Measurements from ENCODE around the gene PTDSS2. TPM values are rescaled to one million over a fixed set of nuclear protein-coding genes. Genes with fewer than 3 reads are reported as not detected.
"Not testable (repeated sequence)": the region's sequence is repeated elsewhere in the genome, so short reads cannot be mapped to it uniquely, and the experiment has no call there.

PTDSS2 gene
- total RNA-seq, 2 donors from 2014 or later, result 26.8 to 32.5 TPM

- H3K27me3 ChIP-seq, result no peaks in the 10 kb centered on the region
- no peaks in the 10 kb centered on the region for H3K9me3 ChIP-seq
- DNase-seq (ENCODE audit: low spot score), result no peak
- no peak overlapping the region for H3K27ac ChIP-seq
- peaks cover 6% of the 10 kb centered on the region for H3K36me3 ChIP-seq
- H3K4me3 ChIP-seq, result no peak overlapping the region
- peaks cover 0 to 8% of the 10 kb centered on the region in 2 donors for H3K4me1 ChIP-seq
- no peak for TF ChIP-seq CTCF (IDR thresholded peaks at IDR 0.05)
Measured at GRCh38 chr11:514606-515005, 64.5 kb downstream of the PTDSS2 start.

GRCh38 chr11:515131-515530, 65.1 kb downstream of the PTDSS2 start:
- H3K9me3 ChIP-seq, result no peaks in the 10 kb centered on the region
- H3K4me3 ChIP-seq, result no peak overlapping the region
- DNase-seq (ENCODE audit: low spot score), result no peak
- H3K4me1 ChIP-seq, result peaks cover 0 to 8% of the 10 kb centered on the region in 2 donors
- no peak for TF ChIP-seq CTCF (IDR thresholded peaks at IDR 0.05)
- no peaks in the 10 kb centered on the region for H3K27me3 ChIP-seq
- H3K27ac ChIP-seq, result no peak overlapping the region
- peaks cover 1% of the 10 kb centered on the region for H3K36me3 ChIP-seq

GRCh38 chr11:516400-516799, 66.3 kb downstream of the PTDSS2 start:
- Histone ChIP-seq H3K4me3 (no peak overlapping the region), H3K4me1 (peaks cover 0 to 8% of the 10 kb centered on the region in 2 donors), H3K27me3 (no peaks in the 10 kb centered on the region), H3K27ac (no peak overlapping the region), H3K36me3 (no peaks in the 10 kb centered on the region), H3K9me3 (no peaks in the 10 kb centered on the region)
- no peak for TF ChIP-seq CTCF (IDR thresholded peaks at IDR 0.05)
- no peak for DNase-seq (ENCODE audit: low spot score)

GRCh38 chr11:516918-517685, 67.0 kb downstream of the PTDSS2 start:
- not testable (repeated sequence) for H3K36me3 ChIP-seq; DNase-seq (ENCODE audit: low spot score); H3K9me3 ChIP-seq; H3K27me3 ChIP-seq; H3K4me1 ChIP-seq; H3K4me3 ChIP-seq; H3K27ac ChIP-seq

GRCh38 chr11:518463-519202, 68.6 kb downstream of the PTDSS2 start:
- peak; percentile 96 for DNase-seq (ENCODE audit: low spot score)
- Histone ChIP-seq H3K27ac (peak overlapping the region; percentile 65 to 73), H3K4me1 (peaks cover 0 to 8% of the 10 kb centered on the region in 2 donors), H3K4me3 (peak overlapping the region; percentile 17 to 26), H3K27me3 (no peaks in the 10 kb centered on the region), H3K36me3 (no peaks in the 10 kb centered on the region), H3K9me3 (no peaks in the 10 kb centered on the region)
- TF ChIP-seq CTCF (IDR thresholded peaks at IDR 0.05), result peak; percentile 99 to 100

GRCh38 chr11:520428-521176, 70.5 kb downstream of the PTDSS2 start:
- DNase-seq (ENCODE audit: low spot score), result no peak
- no peak for TF ChIP-seq CTCF (IDR thresholded peaks at IDR 0.05)
- Histone ChIP-seq H3K9me3 (no peaks in the 10 kb centered on the region), H3K4me3 (no peak overlapping the region), H3K27me3 (no peaks in the 10 kb centered on the region), H3K27ac (no peak overlapping the region), H3K4me1 (peaks cover 0 to 8% of the 10 kb centered on the region in 2 donors), H3K36me3 (no peaks in the 10 kb centered on the region)

Data from right atrium auricular region (tissue), 2 donors.